ENCODE data around the gene ADRM1. TPM values are rescaled to one million over a fixed set of nuclear protein-coding genes. Genes with fewer than 3 reads are reported as not detected.

Gene ADRM1
- total RNA-seq, 4 donors from 2014 or later = 143 to 198 (median 167) TPM

DNA sequence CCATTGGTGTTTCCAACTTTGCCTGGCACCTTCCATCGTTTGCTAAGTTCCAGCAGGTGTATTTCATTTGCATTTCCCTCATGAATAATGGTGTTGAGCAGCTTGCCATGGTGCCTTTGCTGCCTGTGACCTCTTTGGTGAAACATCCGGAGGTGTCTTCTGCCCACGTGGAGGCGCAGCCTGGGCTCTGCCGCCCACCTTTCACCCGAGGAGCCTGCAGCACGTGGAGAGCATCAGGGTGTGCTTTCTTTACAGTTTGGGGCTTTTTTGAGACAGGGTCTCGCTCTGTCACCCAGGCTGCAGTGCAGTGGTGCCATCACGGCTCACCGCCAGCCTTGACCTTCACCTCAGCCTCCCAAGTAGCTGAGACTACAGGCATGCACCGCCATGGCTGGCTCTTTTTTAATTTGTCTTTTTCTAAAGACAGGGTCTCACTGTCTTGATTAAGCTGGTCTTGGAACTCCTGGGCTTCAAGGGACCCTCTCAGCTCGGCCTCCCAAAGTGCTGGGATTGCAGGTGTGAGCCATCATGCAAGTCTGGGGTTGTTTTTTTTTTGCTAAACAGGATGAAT is 3.0 kb upstream of the ADRM1 start:
- no peak overlapping the region for H3K4me3 ChIP-seq (ENCODE audit: low read depth, poor library complexity, severe bottlenecking)
- DNase-seq (ENCODE audit: low spot score in 2 of 2) = no peak
- TF ChIP-seq POLR2A (IDR thresholded peaks at IDR 0.05) = no peak
- TF ChIP-seq, protein P1, sequence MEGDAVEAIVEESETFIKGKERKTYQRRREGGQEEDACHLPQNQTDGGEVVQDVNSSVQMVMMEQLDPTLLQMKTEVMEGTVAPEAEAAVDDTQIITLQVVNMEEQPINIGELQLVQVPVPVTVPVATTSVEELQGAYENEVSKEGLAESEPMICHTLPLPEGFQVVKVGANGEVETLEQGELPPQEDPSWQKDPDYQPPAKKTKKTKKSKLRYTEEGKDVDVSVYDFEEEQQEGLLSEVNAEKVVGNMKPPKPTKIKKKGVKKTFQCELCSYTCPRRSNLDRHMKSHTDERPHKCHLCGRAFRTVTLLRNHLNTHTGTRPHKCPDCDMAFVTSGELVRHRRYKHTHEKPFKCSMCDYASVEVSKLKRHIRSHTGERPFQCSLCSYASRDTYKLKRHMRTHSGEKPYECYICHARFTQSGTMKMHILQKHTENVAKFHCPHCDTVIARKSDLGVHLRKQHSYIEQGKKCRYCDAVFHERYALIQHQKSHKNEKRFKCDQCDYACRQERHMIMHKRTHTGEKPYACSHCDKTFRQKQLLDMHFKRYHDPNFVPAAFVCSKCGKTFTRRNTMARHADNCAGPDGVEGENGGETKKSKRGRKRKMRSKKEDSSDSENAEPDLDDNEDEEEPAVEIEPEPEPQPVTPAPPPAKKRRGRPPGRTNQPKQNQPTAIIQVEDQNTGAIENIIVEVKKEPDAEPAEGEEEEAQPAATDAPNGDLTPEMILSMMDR (IDR thresholded peaks at IDR 0.05) = no peak
- intact Hi-C loops (cut with DNase I; ENCODE audit: low total_unique reads) = loop anchor here (5.0 to 10.0 kb wide), 2 partner anchors 83 to 515 kb away; partner anchors contain the start of gene COL9A3
- 73 to 75% methylated on average over 12 of the region's 12 CpGs for WGBS, 2 donors

DNA sequence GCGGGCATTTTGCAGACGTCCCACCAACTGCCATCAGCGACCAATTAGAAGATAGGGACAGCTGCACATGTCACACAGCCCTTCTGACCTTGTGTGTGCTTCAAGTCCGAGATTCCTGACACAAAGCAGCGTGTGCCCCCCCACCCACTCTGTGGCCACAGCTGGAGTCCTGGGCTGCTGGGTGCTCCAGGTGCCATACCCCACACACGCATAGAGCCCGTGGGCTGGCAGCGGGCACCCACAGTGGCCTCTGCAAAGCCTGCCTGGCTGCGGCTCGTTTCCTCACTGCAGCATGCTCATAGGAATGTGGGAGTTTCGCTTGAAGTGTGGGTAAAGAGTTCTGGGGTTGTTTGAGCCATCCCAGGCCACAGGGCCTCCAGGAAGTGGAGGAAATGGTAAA is 2.5 kb upstream of the ADRM1 start:
- H3K4me3 ChIP-seq (ENCODE audit: low read depth, poor library complexity, severe bottlenecking) = no peak overlapping the region
- WGBS, 2 donors = 76 to 79% methylated on average over 10 to 11 of the region's 11 CpGs
- DNase-seq (ENCODE audit: low spot score in 2 of 2) = no peak
- TF ChIP-seq, protein P1 (IDR thresholded peaks at IDR 0.05) = no peak
- TF ChIP-seq POLR2A (IDR thresholded peaks at IDR 0.05) = no peak
- intact Hi-C loops (cut with DNase I; ENCODE audit: low total_unique reads) = loop anchor here (5.0 to 10.0 kb wide), 2 partner anchors 82 to 514 kb away; partner anchors contain the start of gene COL9A3

DNA sequence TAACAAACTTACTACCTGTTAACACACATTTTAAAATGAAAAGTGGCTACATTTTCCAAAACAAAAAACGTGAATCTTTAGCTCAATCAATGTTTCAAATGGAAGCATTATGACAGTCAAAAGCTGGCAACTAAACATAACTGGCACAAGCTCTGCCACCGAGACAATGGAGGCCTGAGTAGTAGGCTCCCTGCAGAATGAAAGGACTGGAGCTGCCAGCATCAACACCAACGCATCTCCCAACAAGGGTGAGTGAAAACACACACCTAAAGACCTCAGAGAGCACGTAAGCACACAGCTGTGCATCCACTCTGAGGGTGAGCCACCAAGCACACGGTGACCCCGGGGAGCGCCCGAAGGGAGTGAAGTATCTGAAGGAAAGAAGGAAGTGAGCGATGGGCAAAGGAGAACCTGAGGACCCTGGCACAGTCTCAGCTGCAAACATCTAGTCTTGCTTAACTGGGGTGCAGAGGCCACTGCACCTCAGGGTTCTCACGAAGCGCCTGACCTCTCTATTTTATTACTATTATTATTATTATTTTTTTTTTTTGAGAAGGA is 1.6 kb upstream of the ADRM1 start:
- DNase-seq (ENCODE audit: low spot score in 2 of 2) = no peak
- no peak for TF ChIP-seq POLR2A (IDR thresholded peaks at IDR 0.05)
- TF ChIP-seq, protein P1 (IDR thresholded peaks at IDR 0.05) = no peak
- WGBS, 2 donors = 77 to 81% methylated on average over 11 of the region's 11 CpGs
- H3K4me3 ChIP-seq (ENCODE audit: low read depth, poor library complexity, severe bottlenecking) = no peak overlapping the region
- intact Hi-C loops (cut with DNase I; ENCODE audit: low total_unique reads) = loop anchor here (5.0 to 10.0 kb wide), 2 partner anchors 81 to 514 kb away; partner anchors contain the start of gene COL9A3

DNA sequence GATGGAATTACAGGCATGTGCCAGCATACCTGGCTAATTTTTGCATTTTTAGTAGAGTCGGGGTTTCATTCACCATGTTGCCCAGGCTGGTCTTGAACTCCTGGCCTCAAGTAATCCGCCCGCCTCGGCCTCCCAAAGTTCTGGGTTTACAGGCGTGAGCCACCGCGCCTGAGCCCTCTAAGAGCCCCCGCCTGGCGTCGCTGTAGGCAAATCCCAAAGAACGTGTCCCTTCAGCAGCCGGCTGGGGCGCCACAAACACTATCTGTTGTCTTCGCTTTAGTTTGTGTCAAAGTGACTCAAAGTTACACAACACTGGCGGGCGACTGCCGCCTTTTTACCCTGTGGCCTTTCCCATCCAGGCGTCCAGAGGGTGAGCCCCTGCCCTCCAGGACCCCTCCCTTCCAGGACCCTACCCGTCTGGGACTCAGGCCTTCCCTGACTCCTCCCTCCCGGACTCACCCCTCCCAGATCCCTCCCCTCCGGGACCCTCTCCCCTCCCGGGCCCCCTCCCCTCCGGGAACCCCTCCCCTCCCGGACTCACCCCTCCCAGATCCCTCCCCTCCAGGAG is 940 bp upstream of the ADRM1 start:
- DNase-seq (ENCODE audit: low spot score in 2 of 2) = peak; percentile 93 to 98
- intact Hi-C loops (cut with DNase I; ENCODE audit: low total_unique reads) = loop anchor here (5.0 to 10.0 kb wide), 2 partner anchors 80 to 513 kb away; partner anchors contain the start of gene COL9A3
- H3K4me3 ChIP-seq (ENCODE audit: low read depth, poor library complexity, severe bottlenecking) = peak overlapping the region; percentile 22
- 2 to 3% methylated on average over 23 of the region's 24 CpGs for WGBS, 2 donors
- TF ChIP-seq, protein P1 (IDR thresholded peaks at IDR 0.05) = peak in 1 of 3 donors; percentile 96
- no peak for TF ChIP-seq POLR2A (IDR thresholded peaks at IDR 0.05)

DNA sequence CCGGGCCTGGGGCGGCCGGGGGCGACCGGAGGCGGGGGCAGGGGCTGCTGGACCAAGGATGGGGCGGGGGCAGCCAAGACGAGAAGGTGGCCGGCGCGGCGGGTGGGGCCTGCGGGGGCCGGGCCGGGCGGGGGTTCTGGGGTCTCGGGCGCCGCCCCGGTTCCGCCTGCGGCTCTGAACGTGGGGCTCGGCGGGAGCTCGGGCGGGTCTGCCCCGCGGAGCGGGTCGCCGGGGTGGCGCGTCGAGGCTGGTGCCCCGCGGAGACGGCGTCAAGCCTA is 204 bp downstream of the ADRM1 start:
- intact Hi-C loops (cut with DNase I; ENCODE audit: low total_unique reads) = loop anchor here (5.0 to 10.0 kb wide), 2 partner anchors 79 to 512 kb away; partner anchors contain the start of gene COL9A3
- 0% methylated on average over 2 of the region's 39 CpGs; no CpG with 5 or more reads in 1 of the 2 donors for WGBS, 2 donors
- DNase-seq (ENCODE audit: low spot score in 2 of 2) = no peak
- no peak for TF ChIP-seq POLR2A (IDR thresholded peaks at IDR 0.05)
- TF ChIP-seq, protein P1 (IDR thresholded peaks at IDR 0.05) = no peak
- peak overlapping the region; percentile 58 for H3K4me3 ChIP-seq (ENCODE audit: low read depth, poor library complexity, severe bottlenecking)
